Pancreas (tissue), 10 donors: ENCODE measurements around the gene DNAJB5. TPM values are rescaled to one million over a fixed set of nuclear protein-coding genes. Genes with fewer than 3 reads are reported as not detected.
A peak's percentile ranks its signal among the peaks of the same experiment; 100 is the strongest.

Experiments
- ATAC-seq, 4 donors: fragments of 200-7000 bp; cut with Tn5 transposase; one replicate each; pipeline versions ENCODE4 v1.8.0 to v1.9.1; 2020; ENCODE audit warnings: mild to moderate bottlenecking in 4 of 4, moderate library complexity in 4 of 4
- DNase-seq, 6 donors: peaks; one replicate each; pipeline ENCODE4 v3.0.0-alpha.2; 2020
- FAIRE-seq: peaks from 2 replicates; lab custom pipeline; 2012; peaks lifted over from hg19 to GRCh38; lab: Jason Lieb, UNC
- H3K27ac ChIP-seq, 4 donors: fragments of 200-600 bp; sonication (generic); 1 replicate in 3 of 4; 2 replicates in 1 of 4; pipeline versions ENCODE4 v1.5.0 to v1.8.0; 2020
- H3K27me3 ChIP-seq, 4 donors: fragments of 200-600 bp; one replicate each; pipeline ENCODE4 v1.8.0; 2021
- H3K36me3 ChIP-seq, 3 donors: fragments of 200-600 bp; sonication (generic) in 1 of 3; one replicate each; pipeline versions ENCODE4 v1.5.0 to v1.8.0; 2020 to 2021
- H3K4me1 ChIP-seq, 3 donors: fragments of 200-600 bp; one replicate each; pipeline ENCODE4 v1.8.0; 2021
- H3K4me3 ChIP-seq, 4 donors: fragments of 200-600 bp; sonication (generic) in 2 of 4; one replicate each; pipeline versions ENCODE4 v1.5.0 to v1.8.0; 2020 to 2021
- H3K9me3 ChIP-seq, 4 donors: fragments of 200-600 bp; one replicate each; pipeline ENCODE4 v1.8.0; 2021
- WGBS, 2 donors: extraction: QIAGEN DNeasy Blood & Tissue Kit; methylation state at CpG; one replicate each; pipeline ENCODE4 v1.1.7; 2013; 5-methylcytosine and 5-hydroxymethylcytosine counted together
- intact Hi-C, 3 donors: fragments of 100-400 bp; cut with DNase I; formaldehyde crosslinking; loops; one replicate each; pipeline versions ENCODE4 v1.11.1 to v1.14.2; 2022
- polyA plus RNA-seq, 2 donors: library from polyadenylated mRNA; stranded (reverse); fragments of 200-250 nt; gene quantifications; one replicate each; pipeline ENCODE4 v1.2.3, GENCODE V29; 2013
- total RNA-seq, 6 donors: library from RNA; stranded (reverse); fragmentation: NEBNext Ultra II Directional in 4 of 6; extraction: Animal tissue kit (Norgen Biotek cat#: 25700) in 4 of 6; gene quantifications; one replicate each; pipeline versions ENCODE4 v1.2.1 to v1.2.4, GENCODE V29; 2021 to 2023
- TF ChIP-seq, protein P1 (sequence below), 4 donors: fragments of 200-600 bp; sonication (generic) in 3 of 4; IDR thresholded peaks; one replicate each; pipeline versions ENCODE4 v1.5.0 to v1.8.0; 2021; ENCODE audit warnings: antibody characterized with exemption in 4 of 4
- donor health status: healthy with polysubstance abuse.
- donor health status: DM: no; HTN: no; CAD: no; lungs with moderate emphysema.
- donor health status: DM: no; HTN: no; CAD: no.
- donor health status: control.
- donor health status: control.
- donor health status: Bipolar disorder and iron deficiency.
- donor health status: DM: yes; HTN: yes; CAD: no.
- donor health status: DM: no; HTN: no; CAD: no.
- donor health status: DM: no; HTN: no; CAD: no.
- donor health status: DM: yes; HTN: yes; CAD: no.

The DNAJB5 gene
- total and polyA plus RNA-seq, 8 donors: 0.97 to 4.7 (median 2.4) TPM

DNA sequence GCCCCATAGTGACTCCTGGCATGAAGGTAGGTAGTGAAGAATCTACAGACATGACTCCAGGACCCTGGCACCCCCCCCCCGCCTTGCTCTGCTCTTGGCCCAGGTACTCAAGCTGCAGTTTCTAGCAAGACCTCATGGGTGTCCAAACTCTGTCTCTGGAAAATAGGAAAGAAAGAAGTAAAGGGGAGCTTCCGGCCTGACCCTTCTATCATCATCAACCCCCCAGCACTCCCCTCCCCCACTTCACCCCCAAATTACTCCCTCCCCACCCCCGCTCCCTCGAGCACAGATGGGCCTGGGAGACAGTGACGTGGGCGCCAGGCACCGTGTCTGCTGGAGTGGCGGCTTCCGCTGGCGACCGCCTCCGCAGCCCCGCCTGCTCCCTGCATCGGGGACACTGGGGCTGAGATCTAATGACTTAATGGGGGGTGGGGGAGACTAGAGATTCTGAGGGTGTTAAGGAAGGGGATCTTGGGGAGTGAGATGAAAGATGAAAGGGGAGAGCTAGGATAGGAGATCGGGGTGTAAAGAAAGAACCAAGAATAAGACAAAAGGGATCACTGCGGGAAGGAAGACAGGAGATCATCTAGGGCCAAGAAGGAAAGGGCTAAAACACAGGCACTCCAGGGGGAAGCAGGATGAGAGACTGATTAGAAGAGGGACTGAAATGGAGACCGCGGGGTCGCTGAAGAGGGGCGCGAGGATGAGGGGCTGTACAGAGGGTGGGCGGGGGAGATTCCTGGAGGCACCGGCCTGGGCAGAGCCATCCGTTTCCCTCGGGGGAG is 1.1 kb upstream of the DNAJB5 start:
- Histone ChIP-seq H3K36me3 (no peaks in the 10 kb centered on the region), H3K27me3 (no peaks in the 10 kb centered on the region), H3K27ac (peak overlapping the region in 2 of 4 donors; percentile 68 to 69), H3K4me3 (peak overlapping the region; percentile 11 to 86 (median 56)), H3K9me3 (no peaks in the 10 kb centered on the region), H3K4me1 (no peaks in the 10 kb centered on the region)
- 18 to 24% methylated on average over 25 of the region's 25 CpGs for WGBS, 2 donors
- FAIRE-seq (no peak), ATAC-seq (no peak), DNase-seq (peak in 1 of 6 donors; percentile 57)
- intact Hi-C loops: no loop called here
- TF ChIP-seq, protein P1, sequence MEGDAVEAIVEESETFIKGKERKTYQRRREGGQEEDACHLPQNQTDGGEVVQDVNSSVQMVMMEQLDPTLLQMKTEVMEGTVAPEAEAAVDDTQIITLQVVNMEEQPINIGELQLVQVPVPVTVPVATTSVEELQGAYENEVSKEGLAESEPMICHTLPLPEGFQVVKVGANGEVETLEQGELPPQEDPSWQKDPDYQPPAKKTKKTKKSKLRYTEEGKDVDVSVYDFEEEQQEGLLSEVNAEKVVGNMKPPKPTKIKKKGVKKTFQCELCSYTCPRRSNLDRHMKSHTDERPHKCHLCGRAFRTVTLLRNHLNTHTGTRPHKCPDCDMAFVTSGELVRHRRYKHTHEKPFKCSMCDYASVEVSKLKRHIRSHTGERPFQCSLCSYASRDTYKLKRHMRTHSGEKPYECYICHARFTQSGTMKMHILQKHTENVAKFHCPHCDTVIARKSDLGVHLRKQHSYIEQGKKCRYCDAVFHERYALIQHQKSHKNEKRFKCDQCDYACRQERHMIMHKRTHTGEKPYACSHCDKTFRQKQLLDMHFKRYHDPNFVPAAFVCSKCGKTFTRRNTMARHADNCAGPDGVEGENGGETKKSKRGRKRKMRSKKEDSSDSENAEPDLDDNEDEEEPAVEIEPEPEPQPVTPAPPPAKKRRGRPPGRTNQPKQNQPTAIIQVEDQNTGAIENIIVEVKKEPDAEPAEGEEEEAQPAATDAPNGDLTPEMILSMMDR (IDR thresholded peaks at IDR 0.05): no peak

DNA sequence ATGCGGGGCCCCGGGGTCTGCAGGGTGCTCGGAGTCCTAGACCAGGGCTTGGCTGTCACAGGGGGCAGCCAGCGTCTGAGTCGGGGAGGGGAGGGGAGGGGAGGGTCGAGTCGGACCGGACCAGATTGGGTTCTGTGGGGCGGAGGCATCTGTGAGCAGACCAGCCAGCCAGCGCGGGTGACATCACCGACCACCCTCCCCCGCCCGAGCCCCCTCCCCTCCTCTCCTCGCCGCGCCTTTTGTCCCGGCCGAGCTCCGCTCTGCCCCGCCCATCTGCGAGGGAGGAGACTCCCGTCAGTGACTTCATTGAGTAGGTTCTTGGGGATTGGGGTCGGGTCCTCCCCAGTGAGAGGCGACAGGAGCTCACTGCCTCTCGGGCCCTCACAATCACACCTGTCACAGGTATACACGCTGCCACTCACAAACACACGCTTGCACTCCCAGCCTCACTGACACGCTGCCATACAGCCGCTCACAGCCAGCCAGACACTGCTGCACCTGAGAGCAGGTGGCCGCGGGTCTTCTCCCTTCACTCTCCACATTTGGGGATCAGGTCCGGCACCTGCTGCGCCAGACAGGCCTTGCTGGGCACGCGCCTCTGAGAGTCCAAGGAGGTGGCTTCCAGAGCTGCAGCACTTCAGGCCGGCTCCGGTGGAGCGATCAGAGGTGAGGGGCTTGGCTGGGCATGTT is 546 bp downstream of the DNAJB5 start:
- Histone ChIP-seq H3K27ac (peak overlapping the region; percentile 49 to 79 (median 64)), H3K36me3 (no peaks in the 10 kb centered on the region), H3K9me3 (no peaks in the 10 kb centered on the region), H3K4me3 (peak overlapping the region; percentile 45 to 86 (median 70)), H3K4me1 (peaks cover 0 to 3% (median 0%) of the 10 kb centered on the region in 3 donors), H3K27me3 (no peaks in the 10 kb centered on the region)
- 4 to 7% methylated on average over 19 to 39 of the region's 39 CpGs for WGBS, 2 donors
- peak in 5 of 6 donors; percentile 61 to 79 (median 76) for DNase-seq
- peak; percentile 25 to 43 (median 34) for ATAC-seq
- TF ChIP-seq, protein P1 (IDR thresholded peaks at IDR 0.05): no peak
- no peak for FAIRE-seq
- intact Hi-C loops: no loop called here

DNA sequence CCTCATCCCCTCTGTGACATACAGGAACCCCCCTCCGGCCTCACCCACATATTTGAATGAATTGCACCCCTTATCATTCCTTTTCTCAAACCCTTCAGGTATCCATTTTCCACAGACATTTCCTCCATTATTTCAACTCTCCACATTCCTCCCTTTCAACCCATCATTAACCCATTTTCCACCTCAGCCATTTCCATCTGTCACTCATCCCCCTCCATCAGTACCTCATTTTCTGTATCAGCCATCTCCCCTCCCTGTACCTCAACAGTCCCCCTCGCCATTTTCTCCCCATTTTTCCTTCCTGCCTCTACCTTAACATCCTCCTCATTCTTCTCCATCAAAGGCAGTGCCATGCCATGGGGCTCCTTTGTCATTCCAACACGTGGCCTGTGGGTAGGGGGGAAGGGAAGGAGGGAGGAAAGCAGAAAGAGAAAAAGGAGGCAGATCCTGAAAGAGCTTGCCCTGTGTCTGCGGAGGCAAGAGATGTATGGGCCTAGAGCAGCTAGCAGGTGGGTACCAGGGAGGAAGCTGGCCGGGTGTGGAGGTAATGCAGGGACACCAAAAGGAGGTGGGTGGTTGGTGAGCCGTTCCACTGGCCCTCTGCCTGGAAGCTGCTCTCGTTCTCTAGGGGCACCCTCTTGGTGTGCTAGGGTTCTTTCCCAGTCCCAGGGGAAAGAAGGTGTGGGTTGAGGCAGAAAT is 1.5 kb downstream of the DNAJB5 start:
- H3K4me3 ChIP-seq: peak overlapping the region in 1 of 4 donors; percentile 86
- H3K36me3 ChIP-seq: no peaks in the 10 kb centered on the region
- no peaks in the 10 kb centered on the region for H3K9me3 ChIP-seq
- FAIRE-seq: no peak
- no peak for ATAC-seq
- intact Hi-C loops: no loop called here
- H3K27ac ChIP-seq: no peak overlapping the region
- no peaks in the 10 kb centered on the region for H3K27me3 ChIP-seq
- H3K4me1 ChIP-seq: peaks cover 0 to 3% (median 0%) of the 10 kb centered on the region in 3 donors
- 57 to 75% methylated on average over 7 of the region's 7 CpGs for WGBS, 2 donors
- TF ChIP-seq, protein P1 (IDR thresholded peaks at IDR 0.05): no peak
- DNase-seq: no peak

DNA sequence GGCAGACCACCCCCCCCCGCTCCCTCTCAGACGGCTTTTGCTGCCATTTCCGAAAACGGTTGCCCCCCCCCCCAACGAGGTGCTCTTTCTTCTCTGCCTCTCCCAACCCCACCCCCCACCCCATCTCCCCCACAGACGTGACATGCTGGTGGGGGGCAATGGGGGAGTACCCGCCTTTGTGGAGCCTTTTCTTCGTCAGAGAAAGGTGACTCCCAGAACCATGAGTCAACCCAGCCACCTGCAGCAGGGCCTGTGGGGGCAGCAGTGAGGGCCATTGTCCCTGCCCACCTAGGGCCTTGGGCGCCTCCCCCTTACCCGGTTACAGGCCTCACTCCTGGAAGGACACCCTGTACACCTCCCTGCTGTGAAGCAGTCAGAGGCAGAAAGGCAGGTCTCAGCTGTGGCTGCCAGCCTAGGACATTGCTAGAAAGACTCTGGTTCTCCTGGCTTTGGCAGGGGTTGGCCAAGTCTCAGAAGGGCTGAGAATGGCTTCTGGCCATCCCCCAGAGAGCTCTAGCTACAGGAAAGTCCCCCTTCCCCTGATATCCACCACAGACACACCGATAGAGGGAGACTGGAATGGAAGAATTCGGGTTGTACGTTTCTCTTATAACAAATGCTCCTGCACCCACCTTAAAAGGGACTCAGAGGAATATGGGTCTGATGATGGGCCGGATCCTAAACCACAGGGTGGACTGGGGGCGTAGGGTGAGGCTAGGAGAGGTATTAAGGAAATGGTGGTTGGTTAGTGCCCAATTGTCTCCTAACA is 2.2 kb downstream of the DNAJB5 start:
- Histone ChIP-seq H3K4me3 (no peak overlapping the region), H3K4me1 (peaks cover 0 to 3% (median 0%) of the 10 kb centered on the region in 3 donors), H3K27me3 (no peaks in the 10 kb centered on the region), H3K9me3 (no peaks in the 10 kb centered on the region), H3K36me3 (no peaks in the 10 kb centered on the region), H3K27ac (peak overlapping the region in 2 of 4 donors; percentile 36 to 37)
- ATAC-seq (no peak), FAIRE-seq (no peak), DNase-seq (peak in 3 of 6 donors; percentile 29 to 55 (median 54))
- WGBS, 2 donors: 76% methylated on average over 8 to 13 of the region's 15 CpGs
- TF ChIP-seq, protein P1 (IDR thresholded peaks at IDR 0.05): no peak
- intact Hi-C loops: no loop called here
